HG03159 (cell line): ENCODE data around the gene TYW1.
"Not testable (repeated sequence)": the region's sequence is repeated elsewhere in the genome, so short reads cannot be mapped to it uniquely, and the experiment has no call there.

ENCODE experiments used
- ATAC-seq: cut with Tn5 transposase; IDR thresholded peaks from one replicate; pipeline ENCODE4 v1.9.1; 2021; ENCODE audit warnings: mild to moderate bottlenecking, moderate library complexity; ENCODE audit not compliant: unreplicated experiment

Gene TYW1

DNA sequence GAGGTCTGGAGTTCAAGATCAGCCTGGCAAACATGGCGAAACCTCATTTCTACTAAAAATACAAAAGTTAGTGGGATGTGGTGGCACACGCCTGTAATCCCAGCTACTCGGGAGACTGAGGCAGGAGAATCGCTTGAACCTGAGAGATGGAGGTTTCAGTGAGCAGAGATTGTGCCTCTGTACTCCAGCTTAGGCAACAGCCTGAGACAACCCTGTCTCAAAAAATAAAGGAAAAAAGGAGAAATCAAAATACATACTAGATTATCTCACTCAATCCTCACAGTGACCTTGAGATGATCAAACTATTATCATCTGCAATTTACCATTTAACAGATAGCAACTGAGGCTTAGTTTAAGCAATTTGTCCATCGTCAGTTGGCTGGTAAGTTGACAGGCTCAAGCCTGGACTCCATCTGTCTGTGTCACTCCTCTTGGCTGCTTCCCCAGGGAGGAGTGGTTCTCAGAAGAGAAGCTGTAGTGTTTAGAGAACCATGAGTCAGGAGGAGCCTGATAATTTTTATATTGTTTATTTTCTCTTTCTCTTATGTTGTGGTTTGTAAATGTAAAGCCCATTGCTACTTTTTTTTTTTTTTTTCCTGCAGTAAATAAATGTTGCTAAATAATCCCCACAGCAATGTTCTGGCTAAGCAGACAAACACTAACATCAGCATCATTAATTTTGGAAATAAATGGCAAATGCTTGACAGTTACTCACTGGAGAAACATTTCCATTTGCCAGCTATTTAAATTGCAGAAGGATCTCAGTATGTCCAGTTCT is 46.3 kb downstream of the TYW1 start:
- ATAC-seq = not testable (repeated sequence)

DNA sequence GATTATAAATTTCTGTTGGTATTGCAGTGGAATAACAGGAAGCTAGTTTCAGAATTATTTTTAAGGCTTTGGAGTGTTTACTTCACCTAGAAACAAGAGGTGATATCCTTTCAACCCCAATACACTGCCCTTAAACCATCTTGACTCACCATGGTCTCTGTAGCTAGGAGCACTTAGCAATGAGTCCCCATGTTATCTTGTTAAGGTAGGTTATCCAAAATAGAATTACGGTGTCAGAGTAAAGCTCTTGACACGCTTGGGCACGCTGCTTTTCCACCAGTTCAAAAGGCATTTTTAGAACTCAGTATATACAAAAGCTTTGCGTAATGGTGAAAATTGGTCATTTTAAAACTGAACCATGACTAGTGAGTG is 46.9 kb downstream of the TYW1 start:
- ATAC-seq = not testable (repeated sequence)

GRCh38 chr7:67045496-67045995 is 48.9 kb downstream of the TYW1 start:
- no peak for ATAC-seq

- ATAC-seq = not testable (repeated sequence)
Observed at GRCh38 chr7:67046819-67047218, 50.2 kb downstream of the TYW1 start.

GRCh38 chr7:67049908-67050307 is 53.3 kb downstream of the TYW1 start:
- ATAC-seq = not testable (repeated sequence)

DNA sequence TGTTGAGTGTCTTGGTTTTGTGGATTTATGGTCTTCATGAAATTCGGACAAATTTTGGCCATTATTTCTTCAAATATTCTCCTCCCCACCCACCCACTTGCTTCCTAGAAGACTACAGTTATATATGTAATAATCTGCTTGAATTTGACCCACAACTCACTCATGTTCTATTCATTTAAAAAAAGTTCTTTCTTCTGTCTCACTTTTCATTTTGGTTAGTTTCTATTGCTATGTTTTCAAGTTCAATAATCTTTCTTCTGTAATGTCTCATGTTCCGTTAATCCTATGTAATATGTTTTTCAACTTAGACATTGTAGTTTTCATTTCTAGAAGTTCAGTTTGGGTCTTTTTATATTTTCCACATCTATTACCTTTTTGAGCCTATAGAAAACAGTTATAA is 55.5 kb downstream of the TYW1 start:
- not testable (repeated sequence) for ATAC-seq

DNA sequence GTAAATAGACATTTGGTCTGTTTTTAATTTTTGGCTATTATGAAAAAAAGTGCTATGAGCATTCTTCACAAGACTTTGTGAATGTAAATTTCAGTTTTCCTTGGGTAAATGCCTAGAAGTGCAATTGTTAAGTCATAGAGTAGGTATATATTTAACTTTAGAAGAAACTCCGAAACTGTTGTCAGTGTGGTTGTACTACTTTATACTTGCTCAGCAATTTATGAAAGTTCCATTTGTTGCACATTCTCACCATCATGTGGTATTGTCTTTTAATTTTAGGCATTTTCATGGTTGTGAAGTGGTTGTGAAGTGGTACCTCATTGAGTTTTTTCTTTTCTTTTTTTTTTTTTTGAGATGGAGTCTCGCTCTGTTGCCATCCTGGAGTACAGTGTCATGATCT is 60.0 kb downstream of the TYW1 start:
- ATAC-seq = no peak

DNA sequence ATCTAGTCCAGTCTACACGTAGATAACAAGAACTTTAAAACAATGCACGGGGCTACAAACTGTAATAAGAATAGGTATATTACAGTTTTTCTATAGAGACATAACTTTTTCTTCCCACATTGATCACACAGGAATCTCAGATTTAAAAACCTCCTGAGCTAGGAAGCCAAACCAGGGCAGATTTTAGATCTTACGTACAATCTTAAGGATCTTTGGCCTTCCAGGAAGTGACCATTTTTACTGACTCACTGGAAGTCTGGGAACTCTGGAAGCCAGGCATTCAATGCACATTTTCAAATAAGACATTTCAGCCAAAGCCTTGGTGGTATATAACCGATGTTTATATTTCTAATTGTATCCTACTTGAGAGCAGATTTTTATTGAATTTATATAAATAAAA is 64.7 kb downstream of the TYW1 start:
- ATAC-seq = not testable (repeated sequence)

DNA sequence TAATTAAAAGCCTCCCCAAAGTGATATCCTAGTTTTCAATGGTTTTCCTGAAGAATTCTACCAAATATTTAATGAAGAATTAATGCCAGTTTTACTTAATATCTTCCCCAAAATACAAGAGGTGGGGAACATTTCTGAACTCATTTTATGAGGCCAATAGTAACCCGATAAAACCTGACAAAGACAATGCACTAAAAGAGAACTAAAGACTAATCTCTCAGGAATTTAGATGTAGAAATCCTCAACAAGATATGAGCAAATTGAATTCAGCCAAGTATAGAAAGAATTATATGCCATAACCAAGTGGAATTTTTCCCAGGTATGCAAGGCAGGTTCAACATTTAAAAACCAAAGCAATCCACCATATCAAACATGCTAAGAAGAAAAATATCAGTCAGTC is 66.2 kb downstream of the TYW1 start:
- not testable (repeated sequence) for ATAC-seq

- ATAC-seq = not testable (repeated sequence)
Observed at GRCh38 chr7:67066950-67067622, 70.5 kb downstream of the TYW1 start.

DNA sequence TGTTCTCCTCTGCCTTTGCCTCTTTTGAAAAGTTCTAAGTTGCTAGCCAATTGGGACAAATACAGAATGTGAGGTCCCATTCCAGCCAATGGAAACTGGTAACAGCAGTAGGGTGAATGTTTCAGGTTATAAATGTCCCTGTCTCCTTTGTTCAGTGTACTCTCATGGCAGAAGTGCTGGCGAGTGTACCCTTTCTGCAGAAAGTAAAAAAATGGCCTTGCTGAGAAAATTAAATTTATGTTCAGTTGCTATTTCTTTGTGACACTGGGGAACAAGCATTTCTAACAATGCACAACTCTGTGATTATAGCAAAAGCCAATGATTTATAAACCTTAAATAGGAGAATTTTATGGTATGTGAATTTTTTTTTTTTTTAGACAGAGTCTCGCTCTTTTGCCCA is 79.5 kb downstream of the TYW1 start:
- not testable (repeated sequence) for ATAC-seq

DNA sequence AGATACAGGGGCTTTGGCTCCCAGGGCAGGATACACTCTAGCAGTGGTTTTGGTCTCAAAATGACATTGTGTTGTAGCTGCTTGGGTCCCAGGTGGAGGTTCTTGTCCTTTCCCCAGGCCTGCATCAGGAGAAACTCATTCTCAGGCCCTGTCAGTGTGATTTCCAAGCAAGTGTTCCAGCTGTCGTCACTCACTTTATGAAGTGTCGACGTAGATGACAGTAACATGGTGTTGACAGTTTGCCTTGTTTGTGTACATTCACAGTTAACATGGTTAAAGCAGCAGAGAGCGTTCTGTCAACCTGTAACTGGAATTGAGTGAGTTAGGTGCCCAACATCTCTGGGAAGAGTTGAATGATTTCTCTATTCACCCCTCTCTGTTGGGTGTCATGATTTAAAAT is 86.2 kb downstream of the TYW1 start:
- not testable (repeated sequence) for ATAC-seq

DNA sequence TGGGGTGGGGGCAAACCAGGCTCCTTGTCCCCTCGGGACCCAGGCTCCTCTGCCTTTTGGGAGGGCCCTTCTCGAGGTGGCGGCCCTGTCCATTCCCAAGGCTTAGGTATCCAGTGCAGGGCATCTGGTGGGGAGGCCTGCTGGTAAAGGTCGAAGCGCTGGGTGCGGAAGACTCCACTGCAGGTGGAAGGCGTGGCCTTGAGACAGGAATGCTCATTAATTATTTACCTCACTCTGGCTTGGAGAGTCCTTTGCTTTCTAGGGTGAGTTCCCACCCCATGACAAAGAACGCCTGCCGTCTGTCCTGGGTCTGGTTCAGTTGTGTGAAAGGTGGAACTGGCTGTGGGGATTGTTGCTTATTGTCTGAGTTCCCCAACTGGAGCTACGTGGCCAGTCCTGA is 92.6 kb downstream of the TYW1 start:
- ATAC-seq = not testable (repeated sequence)

DNA sequence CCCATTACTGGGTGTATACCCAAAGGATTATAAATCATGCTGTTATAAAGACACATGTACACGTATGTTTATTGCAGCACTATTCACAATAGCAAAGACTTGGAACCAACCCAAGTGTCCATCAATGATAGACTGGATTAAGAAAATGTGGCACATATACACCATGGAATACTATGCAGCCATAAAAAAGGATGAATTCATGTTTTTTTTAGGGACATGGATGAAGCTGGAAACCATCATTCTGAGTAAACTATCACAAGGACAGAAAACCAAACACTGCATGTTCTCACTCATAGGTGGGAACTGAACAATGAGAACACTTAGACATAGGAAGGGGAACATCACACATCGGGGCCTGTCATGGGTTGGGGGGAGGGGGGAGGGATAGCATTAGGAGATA is 94.4 kb downstream of the TYW1 start:
- not testable (repeated sequence) for ATAC-seq

DNA sequence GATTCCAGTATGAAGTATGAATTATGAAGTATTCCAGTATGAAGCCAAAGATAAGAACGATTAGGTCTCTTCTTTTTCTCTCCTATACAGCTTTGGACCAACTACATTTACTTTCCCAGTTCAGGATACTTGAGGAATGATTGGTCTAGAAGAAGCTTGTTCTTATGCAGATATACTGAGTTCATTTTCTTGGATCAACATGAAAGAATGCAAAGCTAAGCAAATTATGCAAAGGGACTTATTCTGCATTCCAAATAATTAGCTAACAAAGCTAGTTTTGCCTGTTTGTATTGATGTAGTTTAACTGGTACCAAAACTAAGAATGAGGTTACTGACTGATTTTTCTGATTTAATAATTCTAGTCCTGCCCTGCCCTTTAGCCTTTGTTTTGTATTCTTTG is 101.4 kb downstream of the TYW1 start:
- not testable (repeated sequence) for ATAC-seq

GRCh38 chr7:67099406-67099805 is 102.8 kb downstream of the TYW1 start:
- not testable (repeated sequence) for ATAC-seq

GRCh38 chr7:67100038-67100437 is 103.4 kb downstream of the TYW1 start:
- ATAC-seq = not testable (repeated sequence)

- ATAC-seq = no peak
Observed at GRCh38 chr7:67100956-67101361, 104.3 kb downstream of the TYW1 start.

DNA sequence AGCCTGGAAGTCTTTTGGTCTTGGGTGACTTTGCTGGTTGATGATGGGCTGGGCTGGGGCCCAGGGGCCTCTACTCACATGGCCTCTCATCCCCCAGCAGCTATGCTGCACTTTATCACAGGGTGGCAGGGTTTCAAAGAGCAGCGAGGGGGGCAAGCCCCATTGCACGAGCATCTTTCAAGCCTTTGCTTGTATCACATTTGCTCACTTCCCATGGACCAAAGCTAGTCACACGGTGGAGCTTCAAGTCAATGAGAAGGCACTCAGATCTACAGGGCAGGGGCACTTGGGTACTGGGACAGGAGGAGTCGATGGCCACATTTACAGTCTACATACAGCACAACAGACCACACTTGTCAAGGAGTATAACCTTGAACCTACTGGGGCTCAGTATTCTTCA is 108.3 kb downstream of the TYW1 start:
- not testable (repeated sequence) for ATAC-seq

DNA sequence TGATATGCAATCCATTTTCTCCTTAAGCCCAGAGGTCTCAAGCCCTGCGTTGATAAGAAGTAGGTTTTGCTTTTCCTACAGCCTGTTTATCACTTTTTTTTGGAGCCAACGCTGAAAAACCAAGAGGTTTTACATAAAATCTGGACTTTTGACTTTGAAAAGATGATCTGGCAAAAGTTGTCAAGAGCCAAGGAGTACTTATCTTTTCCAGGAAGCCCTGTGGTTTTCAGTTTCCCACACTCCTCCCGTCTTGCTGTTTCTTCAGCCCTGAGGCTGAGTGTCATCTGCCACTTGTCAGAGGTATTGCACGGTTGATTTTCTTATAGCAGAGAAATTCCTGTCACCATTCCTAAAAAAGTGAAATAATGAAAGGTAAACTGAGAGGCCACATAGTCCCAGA is 108.7 kb downstream of the TYW1 start:
- ATAC-seq = no peak

- ATAC-seq = not testable (repeated sequence)
Observed at GRCh38 chr7:67106255-67106654, 109.6 kb downstream of the TYW1 start.

DNA sequence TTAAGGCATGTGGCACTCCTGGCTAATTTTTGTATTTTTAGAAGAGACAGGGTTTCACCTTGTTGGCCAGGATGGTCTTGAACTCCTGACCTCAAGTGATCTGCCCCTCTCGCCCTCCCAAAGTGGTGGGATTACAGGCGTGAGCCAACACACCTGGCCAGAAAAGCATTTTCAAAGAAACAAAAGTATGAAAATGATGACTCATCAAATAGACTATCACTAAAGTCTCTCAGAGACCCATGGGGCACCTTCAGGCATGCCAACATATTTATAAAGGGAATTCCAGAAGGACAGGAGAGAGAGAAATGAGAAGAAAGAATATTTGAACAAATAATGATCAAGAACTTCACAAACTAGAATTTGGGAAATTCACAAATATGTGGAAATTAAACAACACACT is 114.7 kb downstream of the TYW1 start:
- not testable (repeated sequence) for ATAC-seq
